NCI-H2227 (cell line): Measurements from ENCODE around the gene MYEF2.

Experiments
- DNase-seq: peaks from one replicate; lab custom pipeline; 2025; ENCODE audit not compliant: unreplicated experiment; lab: John Stamatoyannopoulos, UW

Gene MYEF2

GRCh38 chr15:48089702-48090101 is 88.4 kb downstream of the MYEF2 start:
- DNase-seq = peak; percentile 2

DNA sequence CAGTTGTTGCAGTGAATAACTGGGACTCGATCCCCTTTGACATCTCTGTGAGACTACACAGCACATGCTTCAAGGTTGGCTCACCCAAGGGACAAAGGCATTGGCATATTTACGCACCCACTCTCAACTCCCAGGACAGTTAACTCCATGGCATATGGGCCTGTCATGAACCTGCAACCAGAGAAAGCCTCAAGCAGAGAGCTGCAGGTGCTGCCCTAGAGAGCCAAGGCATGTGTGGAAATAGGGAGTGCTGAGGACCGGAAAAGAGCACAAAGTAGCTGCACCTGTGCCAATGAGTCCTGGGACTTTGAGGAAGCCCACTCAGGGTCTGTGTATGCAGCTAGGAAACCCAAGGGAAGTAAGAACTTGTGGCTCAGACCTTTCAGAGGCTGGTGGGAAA is 90.3 kb downstream of the MYEF2 start:
- no peak for DNase-seq

DNA sequence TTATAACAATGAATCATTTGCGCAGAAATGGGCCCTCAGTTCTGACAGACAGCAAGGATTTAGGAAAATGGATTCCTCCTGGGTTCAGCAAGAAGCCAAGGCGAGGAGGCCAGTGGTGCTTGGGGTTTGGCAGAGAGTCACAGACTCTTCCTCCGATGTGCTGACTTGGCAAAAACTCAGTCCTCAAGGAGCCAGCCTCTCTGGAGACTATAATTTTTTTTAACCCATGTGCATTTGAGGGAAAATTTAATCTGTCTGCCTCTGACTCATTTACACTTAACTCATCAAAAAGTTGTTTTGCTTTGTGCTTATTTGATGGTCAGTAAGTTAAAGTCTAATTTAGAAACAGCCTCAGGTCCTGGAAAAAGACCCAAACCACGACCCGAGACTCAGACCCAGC is 91.5 kb downstream of the MYEF2 start:
- DNase-seq = no peak

GRCh38 chr15:48086133-48086532 is 92.0 kb downstream of the MYEF2 start:
- no peak for DNase-seq

- no peak for DNase-seq
Observed at GRCh38 chr15:48085591-48085930, 92.5 kb downstream of the MYEF2 start.

DNA sequence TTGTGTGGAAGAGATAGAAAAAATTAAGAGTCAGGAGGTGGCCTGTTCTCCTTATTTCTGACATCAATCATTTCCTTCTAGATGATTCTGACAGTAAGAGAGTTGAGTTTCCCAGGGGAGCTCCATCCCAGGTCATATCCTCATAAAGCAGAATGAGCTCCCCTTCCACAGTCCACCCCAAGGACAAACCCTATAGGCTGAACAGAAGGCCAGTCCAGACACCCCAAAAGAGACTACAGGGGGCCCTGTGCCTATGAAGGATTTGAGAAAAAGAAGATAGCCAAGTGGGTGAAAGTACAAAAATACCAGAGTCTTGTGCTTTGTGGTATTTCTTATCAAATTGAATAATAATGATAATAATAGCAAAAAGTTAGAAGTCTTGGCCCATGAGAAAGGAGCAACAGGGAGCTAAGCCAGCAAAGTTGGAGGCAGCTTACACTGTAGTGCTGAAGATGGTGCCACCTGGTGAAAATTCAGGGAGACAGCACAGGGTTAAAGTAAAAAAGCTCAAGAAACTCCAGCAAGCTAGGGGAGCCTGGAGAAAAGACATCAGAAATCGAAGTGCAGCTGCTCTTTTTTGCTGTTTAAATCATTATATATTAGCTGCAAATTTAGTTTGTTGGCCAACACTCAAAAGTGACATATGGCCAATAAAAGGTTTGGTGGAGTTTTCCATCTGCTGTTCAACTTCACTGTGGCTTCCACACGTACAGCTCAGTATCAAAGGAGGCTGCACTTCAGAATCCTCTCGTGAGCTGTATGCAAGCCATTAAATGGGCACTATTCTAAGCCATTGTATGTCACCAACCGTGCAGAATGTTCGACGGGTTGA is 93.1 kb downstream of the MYEF2 start:
- peak; percentile 33 for DNase-seq
